Muscle layer of colon (tissue), 2 donors: ENCODE results near the gene HOXA7.
A peak's percentile ranks its signal among the peaks of the same experiment; 100 is the strongest.

Experiments
- H3K27ac ChIP-seq: one replicate; pipeline ENCODE4 v1.7.0; 2013; ENCODE audit warnings: low read depth, mild to moderate bottlenecking, low read length, moderate library complexity
- H3K27me3 ChIP-seq, 2 donors: one replicate each; pipeline ENCODE4 v1.7.0; 2013; ENCODE audit warnings: low read length in 2 of 2, mild to moderate bottlenecking in 2 of 2; ENCODE audit not compliant: insufficient read depth in 2 of 2, control insufficient read depth in 1 of 2
- H3K36me3 ChIP-seq: one replicate; pipeline ENCODE4 v1.7.0; 2013; ENCODE audit warnings: mild to moderate bottlenecking, low read length; ENCODE audit not compliant: insufficient read depth
- H3K4me1 ChIP-seq: one replicate; pipeline ENCODE4 v1.7.0; 2013; ENCODE audit warnings: mild to moderate bottlenecking, low read length; ENCODE audit not compliant: insufficient read depth
- H3K4me3 ChIP-seq, 2 donors: one replicate each; pipeline ENCODE4 v1.7.0; 2013; ENCODE audit warnings: low read length in 2 of 2, low read depth in 1 of 2, mild to moderate bottlenecking in 1 of 2, moderate library complexity in 1 of 2
- H3K9ac ChIP-seq: one replicate; pipeline ENCODE4 v1.7.0; 2013; ENCODE audit warnings: low read length
- H3K9me3 ChIP-seq: one replicate; pipeline ENCODE4 v1.7.0; 2013; ENCODE audit warnings: mild to moderate bottlenecking, low read length
- donor health status: abdominal sarcoma.
- donor health status: Adenocarcinoma of cecum.

The HOXA7 gene

GRCh38 chr7:27199849-27200760 is 43.6 kb upstream of the HOXA7 start, which contains the start of gene HOXA13:
TSS of gene HOXA13 (minus strand) at chr7:27200091. CDS start at chr7:27200077, 14 bp downstream.
- Histone ChIP-seq H3K4me3 (peak within 1 kb of the TSS; percentile 86 to 92), H3K4me1 (peaks cover 19% of the 10 kb centered on the region), H3K27me3 (peaks cover 51 to 68% of the 10 kb centered on the region in 2 donors), H3K36me3 (no peaks in the 10 kb centered on the region), H3K9ac (peak within 1 kb of the TSS; percentile 87), H3K9me3 (no peaks in the 10 kb centered on the region), H3K27ac (peak within 1 kb of the TSS; percentile 86)

GRCh38 chr7:27198871-27199801 is 42.7 kb upstream of the HOXA7 start:
- H3K9ac ChIP-seq, result peak overlapping the region; percentile 87
- peaks cover 13% of the 10 kb centered on the region for H3K4me1 ChIP-seq
- peaks cover 41 to 58% of the 10 kb centered on the region in 2 donors for H3K27me3 ChIP-seq
- H3K9me3 ChIP-seq, result no peaks in the 10 kb centered on the region
- H3K4me3 ChIP-seq, result peak overlapping the region; percentile 86 to 92
- H3K27ac ChIP-seq, result peak overlapping the region; percentile 86
- H3K36me3 ChIP-seq, result no peaks in the 10 kb centered on the region

GRCh38 chr7:27198138-27198841 is 41.8 kb upstream of the HOXA7 start:
- Histone ChIP-seq H3K9ac (peak overlapping the region; percentile 55), H3K4me3 (peak overlapping the region; percentile 86 to 92), H3K36me3 (no peaks in the 10 kb centered on the region), H3K4me1 (peaks cover 13% of the 10 kb centered on the region), H3K9me3 (no peaks in the 10 kb centered on the region), H3K27ac (peak overlapping the region; percentile 86), H3K27me3 (peaks cover 33 to 50% of the 10 kb centered on the region in 2 donors)

- Histone ChIP-seq H3K27ac (peak overlapping the region; percentile 57), H3K4me3 (peak overlapping the region; percentile 86 to 92), H3K9me3 (no peaks in the 10 kb centered on the region), H3K9ac (peak overlapping the region; percentile 55), H3K4me1 (peaks cover 13% of the 10 kb centered on the region), H3K36me3 (no peaks in the 10 kb centered on the region), H3K27me3 (peaks cover 26 to 41% of the 10 kb centered on the region in 2 donors)
Observed at GRCh38 chr7:27197137-27198042, 40.9 kb upstream of the HOXA7 start.

- H3K9me3 ChIP-seq, result no peaks in the 10 kb centered on the region
- peak overlapping the region; percentile 57 for H3K27ac ChIP-seq
- H3K27me3 ChIP-seq, result peaks cover 21 to 36% of the 10 kb centered on the region in 2 donors
- peaks cover 12% of the 10 kb centered on the region for H3K4me1 ChIP-seq
- no peaks in the 10 kb centered on the region for H3K36me3 ChIP-seq
- H3K9ac ChIP-seq, result no peak overlapping the region
- H3K4me3 ChIP-seq, result peak overlapping the region; percentile 2 to 86
Observed at GRCh38 chr7:27196287-27196767, 39.9 kb upstream of the HOXA7 start.

- H3K4me3 ChIP-seq, result peak overlapping the region; percentile 9 to 92
- H3K4me1 ChIP-seq, result peaks cover 15% of the 10 kb centered on the region
- peak overlapping the region; percentile 94 for H3K9ac ChIP-seq
- peak overlapping the region; percentile 97 for H3K27ac ChIP-seq
- H3K36me3 ChIP-seq, result no peaks in the 10 kb centered on the region
- peaks cover 12 to 23% of the 10 kb centered on the region in 2 donors for H3K27me3 ChIP-seq
- H3K9me3 ChIP-seq, result no peaks in the 10 kb centered on the region
Observed at GRCh38 chr7:27194686-27195379, 38.4 kb upstream of the HOXA7 start.

- H3K27me3 ChIP-seq, result peaks cover 12 to 20% of the 10 kb centered on the region in 2 donors
- H3K27ac ChIP-seq, result peak overlapping the region; percentile 97
- no peaks in the 10 kb centered on the region for H3K9me3 ChIP-seq
- H3K36me3 ChIP-seq, result no peaks in the 10 kb centered on the region
- peak overlapping the region; percentile 75 to 92 for H3K4me3 ChIP-seq
- H3K9ac ChIP-seq, result peak overlapping the region; percentile 94
- H3K4me1 ChIP-seq, result peaks cover 20% of the 10 kb centered on the region
Observed at GRCh38 chr7:27194002-27194352, 37.5 kb upstream of the HOXA7 start.

GRCh38 chr7:27193335-27194001 is 37.0 kb upstream of the HOXA7 start:
- Histone ChIP-seq H3K27me3 (peaks cover 13 to 15% of the 10 kb centered on the region in 2 donors), H3K9me3 (no peaks in the 10 kb centered on the region), H3K9ac (peak overlapping the region; percentile 94), H3K36me3 (no peaks in the 10 kb centered on the region), H3K4me3 (peak overlapping the region; percentile 75 to 92), H3K4me1 (peaks cover 20% of the 10 kb centered on the region), H3K27ac (peak overlapping the region; percentile 97)

- Histone ChIP-seq H3K27ac (peak overlapping the region; percentile 97), H3K4me3 (peak overlapping the region; percentile 75 to 92), H3K4me1 (peaks cover 20% of the 10 kb centered on the region), H3K36me3 (no peaks in the 10 kb centered on the region), H3K27me3 (peaks cover 9 to 12% of the 10 kb centered on the region in 2 donors), H3K9ac (peak overlapping the region; percentile 94), H3K9me3 (no peaks in the 10 kb centered on the region)
Observed at GRCh38 chr7:27192546-27193334, 36.3 kb upstream of the HOXA7 start.
